Sciatic nerve (tissue), 2 donors: ENCODE measurements around the gene SCNN1G. TPM values are rescaled to one million over a fixed set of nuclear protein-coding genes. Genes with fewer than 3 reads are reported as not detected.
"Not testable (repeated sequence)": the region's sequence is repeated elsewhere in the genome, so short reads cannot be mapped to it uniquely, and the experiment has no call there.

Source experiments
- ATAC-seq: fragments of 200-7000 bp; cut with Tn5 transposase; one replicate; pipeline ENCODE4 v1.9.1; 2020; ENCODE audit warnings: mild to moderate bottlenecking, moderate library complexity
- DNase-seq: peaks from one replicate; pipeline ENCODE4 v3.0.0-alpha.2; 2020; ENCODE audit warnings: low spot score
- intact Hi-C: fragments of 100-400 bp; cut with DNase I; formaldehyde crosslinking; loops from one replicate; pipeline ENCODE4 v1.14.2; 2022
- total RNA-seq: library from RNA; stranded (reverse); fragmentation: NEBNext Ultra II Directional; extraction: Animal tissue kit (Norgen Biotek cat#: 25700); gene quantifications from one replicate; pipeline ENCODE4 v1.2.1, GENCODE V29; 2021
- donor health status: DM: no; HTN: no; CAD: no.
- donor health status: DM: no; HTN: no; CAD: no.

SCNN1G gene, protein sequence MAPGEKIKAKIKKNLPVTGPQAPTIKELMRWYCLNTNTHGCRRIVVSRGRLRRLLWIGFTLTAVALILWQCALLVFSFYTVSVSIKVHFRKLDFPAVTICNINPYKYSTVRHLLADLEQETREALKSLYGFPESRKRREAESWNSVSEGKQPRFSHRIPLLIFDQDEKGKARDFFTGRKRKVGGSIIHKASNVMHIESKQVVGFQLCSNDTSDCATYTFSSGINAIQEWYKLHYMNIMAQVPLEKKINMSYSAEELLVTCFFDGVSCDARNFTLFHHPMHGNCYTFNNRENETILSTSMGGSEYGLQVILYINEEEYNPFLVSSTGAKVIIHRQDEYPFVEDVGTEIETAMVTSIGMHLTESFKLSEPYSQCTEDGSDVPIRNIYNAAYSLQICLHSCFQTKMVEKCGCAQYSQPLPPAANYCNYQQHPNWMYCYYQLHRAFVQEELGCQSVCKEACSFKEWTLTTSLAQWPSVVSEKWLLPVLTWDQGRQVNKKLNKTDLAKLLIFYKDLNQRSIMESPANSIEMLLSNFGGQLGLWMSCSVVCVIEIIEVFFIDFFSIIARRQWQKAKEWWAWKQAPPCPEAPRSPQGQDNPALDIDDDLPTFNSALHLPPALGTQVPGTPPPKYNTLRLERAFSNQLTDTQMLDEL
- not detected for total RNA-seq

DNA sequence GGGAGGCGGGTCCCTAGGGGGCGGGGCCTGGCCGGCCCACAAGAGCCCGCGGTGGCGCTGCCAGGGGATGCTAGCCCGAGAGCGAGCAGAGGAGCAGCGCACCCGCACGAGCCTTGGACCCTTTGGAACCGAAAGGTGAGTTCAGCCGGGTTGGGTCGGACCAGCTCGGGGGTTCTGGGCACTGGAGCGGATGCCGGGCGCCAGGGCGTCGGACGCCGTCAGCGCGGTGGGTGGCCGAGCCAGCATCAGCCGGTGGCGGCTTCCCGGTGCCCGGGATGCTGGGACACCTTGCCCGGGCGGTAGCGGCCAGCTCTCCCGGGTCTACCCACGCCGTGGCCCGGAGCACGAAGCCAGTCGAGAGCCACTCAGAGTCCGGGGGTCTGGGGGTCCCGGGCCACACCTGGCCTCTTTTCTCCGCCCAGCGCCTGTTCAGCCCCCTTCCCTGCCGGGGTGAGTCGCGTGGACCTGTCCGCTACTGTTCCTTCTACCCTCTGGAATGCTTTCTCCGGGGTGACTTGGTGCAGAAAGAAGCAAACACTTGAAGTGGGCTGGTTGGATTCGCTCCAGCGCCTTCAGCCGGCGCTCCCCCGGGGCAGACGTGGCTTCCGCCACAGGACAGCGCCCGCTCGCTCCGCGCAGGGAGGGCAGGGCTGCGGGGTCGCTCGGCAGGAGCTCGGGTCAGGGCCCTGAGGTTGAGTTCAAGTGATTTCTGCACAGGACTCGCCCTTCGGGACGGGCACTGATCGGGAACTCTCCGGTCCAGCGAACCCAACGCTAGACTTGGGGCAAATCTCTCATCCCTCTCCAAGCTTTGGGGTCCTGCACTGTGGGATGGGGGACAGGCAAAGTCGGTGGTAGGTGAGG lies at the start of gene SCNN1G:
Gene SCNN1G, plus strand, starts transcription at position 67 of the 864 bp plus-strand sequence. CDS start 3,527 bp downstream, outside the sequence.
- intact Hi-C loops, result no loop called here
- ATAC-seq (no peak), DNase-seq (no peak)

DNA sequence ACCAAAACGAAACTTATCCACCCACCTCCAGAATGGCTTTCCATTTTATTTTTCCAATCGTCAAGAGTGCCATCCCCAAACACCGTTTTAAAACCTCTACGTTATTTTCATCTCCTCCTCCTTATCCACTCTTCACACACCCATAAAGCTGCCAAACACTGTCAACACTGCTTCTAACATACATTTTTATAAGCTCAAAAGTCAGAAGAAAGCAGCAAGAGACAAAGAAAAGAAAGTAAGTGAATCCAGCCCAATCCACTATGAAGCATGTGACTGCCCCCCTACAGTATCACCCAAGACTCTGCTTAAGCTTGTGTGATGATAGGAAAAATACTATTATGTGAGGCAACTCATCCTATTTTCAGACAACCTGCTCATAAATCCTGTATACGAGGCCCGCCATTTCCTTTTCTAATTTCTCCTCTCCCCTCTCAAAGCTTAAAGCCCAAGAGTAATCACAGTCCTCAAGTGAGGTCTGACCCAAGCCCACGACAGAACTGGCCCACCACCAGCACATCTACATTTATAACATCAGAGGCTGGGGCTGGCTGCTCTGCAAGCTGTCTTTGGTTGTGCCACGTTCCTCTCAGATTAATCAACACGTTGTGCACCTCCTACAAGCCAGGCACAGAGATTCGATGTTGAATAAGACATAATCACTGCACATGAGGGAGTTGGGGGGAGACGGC lies 49.6 kb upstream of the SCNN1G start:
- no peak for DNase-seq

DNA sequence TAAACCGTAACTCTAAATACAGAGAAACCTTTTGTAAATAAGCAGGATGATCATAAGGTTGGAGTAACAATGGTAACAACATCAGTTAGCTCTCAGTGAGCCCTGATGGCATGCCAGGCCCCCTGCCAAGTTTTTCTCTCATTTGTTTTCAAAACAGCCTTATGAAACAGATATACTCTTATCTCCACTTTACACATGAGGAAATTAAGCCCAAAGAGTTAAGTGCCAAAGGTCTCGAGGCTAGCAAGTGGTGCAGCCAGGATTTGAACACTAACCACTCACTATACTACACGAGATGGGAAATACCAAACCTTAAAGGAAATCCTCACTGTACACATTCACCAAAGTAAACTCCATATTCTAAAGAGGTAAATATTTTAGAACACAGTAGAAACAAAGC lies 48.3 kb upstream of the SCNN1G start:
- no peak for ATAC-seq

More for the DNA sequence above, 49.6 kb upstream of the SCNN1G start:
- intact Hi-C loops, result no loop called here
- peak; percentile 63 for ATAC-seq

DNA sequence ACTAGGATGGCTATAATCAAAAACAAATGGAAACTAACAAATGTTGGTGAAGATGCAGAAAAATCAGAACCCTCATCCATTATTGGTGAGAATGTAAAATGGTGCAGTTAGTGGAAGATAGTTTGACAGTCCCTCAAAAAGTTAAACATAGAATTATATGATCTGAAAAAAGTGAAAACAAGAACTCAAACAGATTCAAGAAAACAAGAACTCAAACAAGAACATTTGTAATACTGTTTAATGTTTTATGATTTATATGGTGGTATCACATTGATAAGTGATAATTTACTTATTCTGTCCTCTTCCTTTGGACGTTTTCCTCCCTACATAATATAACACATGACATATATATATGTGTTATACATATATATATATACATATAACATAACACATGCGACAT lies 45.3 kb upstream of the SCNN1G start:
- DNase-seq (no peak), ATAC-seq (no peak)
- intact Hi-C loops, result no loop called here

More for the DNA sequence above, 48.3 kb upstream of the SCNN1G start:
- DNase-seq, result no peak
- intact Hi-C loops, result no loop called here

DNA sequence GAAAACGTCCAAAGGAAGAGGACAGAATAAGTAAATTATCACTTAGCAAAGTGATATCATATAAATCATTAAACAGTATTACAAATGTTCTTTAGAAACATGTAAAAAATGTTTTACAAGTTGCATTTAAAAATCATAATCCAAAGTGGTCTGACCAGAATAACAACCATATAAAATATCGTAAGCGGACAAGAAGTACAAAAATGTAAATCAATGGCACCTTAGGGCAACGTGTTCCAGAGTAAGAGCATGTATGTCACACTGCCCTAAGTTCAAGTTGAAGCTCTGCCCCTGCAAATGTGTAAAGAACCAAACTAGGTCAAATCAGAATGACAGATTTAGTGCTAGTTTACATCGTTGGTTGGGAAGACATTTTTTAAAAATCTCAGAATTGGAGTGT lies 44.7 kb upstream of the SCNN1G start:
- no peak for ATAC-seq
- no peak for DNase-seq
- intact Hi-C loops, result no loop called here

DNA sequence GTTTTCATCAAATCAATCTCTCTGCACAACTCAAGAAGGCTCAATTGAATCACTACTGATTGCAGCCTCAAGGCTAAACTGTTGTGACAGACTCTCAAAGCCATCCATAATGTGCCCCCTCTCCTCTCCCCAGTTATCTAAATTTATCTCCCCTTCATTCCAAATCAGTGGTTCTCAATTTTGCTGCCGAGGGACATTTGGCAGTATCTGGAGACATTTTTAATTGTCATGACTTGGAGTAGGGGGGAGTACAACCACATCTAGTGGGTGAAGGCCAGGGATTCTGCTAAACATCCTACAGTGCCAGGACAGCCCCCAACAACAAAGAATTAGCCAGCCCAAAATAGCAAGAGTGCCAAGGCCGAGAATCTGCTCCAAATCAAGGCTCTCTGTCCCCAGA lies 42.4 kb upstream of the SCNN1G start:
- intact Hi-C loops, result no loop called here
- DNase-seq (no peak), ATAC-seq (no peak)

DNA sequence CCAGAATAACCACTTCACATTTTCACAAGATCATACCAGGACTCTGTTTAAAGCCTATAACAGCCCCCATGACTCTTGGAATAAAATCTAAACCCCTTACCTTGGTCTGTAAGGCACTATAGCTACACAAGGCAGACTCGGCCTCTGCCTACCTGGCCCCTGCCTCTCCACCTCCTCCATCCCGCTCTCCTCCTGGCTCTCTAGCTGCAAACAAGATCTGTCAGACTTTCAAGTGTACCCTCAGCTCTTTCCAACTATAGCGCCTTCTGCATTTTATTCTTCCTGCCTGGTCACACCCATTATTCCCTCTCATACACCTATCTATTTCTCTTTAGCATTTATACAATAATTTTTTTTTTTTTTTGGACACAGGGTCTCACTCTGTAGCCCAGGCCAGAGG lies 41.5 kb upstream of the SCNN1G start:
- ATAC-seq (no peak), DNase-seq (no peak)
- intact Hi-C loops, result no loop called here

DNA sequence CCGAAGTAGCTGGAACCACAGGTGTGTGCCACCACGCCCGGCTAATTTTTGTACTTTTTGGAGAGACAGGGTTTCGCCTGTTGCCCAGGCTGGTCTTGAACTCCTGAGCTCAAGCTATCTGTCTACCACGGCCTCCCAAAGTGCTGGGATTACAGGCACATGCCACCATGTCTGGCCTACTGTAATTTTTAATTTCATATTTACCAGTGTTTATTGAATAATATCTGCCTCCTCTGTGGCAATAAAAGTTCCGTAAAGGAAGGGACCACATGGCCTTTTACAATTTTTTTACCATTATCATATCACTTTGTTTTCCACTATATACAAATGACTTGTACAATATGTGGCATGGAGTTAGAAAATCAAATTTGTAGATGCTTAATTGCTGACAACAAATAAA lies 41.0 kb upstream of the SCNN1G start:
- intact Hi-C loops, result no loop called here
- no peak for ATAC-seq

DNA sequence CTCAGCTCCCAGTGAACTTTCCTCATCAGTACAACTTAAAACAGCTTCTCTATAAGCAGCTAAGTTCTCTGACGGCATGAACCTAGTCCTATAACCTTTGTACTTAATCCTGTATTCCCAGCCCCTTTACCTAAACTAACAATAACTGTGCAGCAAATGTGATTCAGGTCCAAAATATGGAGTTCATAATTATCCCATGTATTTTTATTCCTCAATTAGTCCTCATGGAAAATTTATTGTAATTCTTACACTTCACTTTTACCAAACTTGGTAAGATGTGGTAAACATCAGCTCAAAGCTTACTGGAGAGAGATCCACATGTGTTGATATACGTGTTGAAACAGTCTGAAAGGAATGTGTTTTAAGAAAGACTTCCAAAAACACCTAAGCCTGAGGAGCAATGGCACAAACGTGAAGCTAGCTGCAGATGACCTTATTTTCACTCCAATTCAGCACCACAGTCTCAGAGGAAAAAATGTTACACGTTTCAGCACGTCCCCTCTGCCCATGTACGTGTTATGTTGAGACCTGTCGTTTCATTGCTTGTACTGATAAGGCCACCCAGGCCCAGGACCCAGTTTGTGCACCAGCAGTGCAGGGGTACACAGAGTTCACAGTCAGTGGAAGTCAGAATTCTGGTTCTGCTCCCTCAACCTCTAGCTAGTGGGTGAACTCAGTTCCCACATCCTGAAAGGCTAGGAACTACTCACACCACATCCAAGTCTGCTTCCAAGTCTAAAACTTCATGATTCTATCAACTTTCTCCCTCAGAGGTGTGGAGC lies 40.4 kb upstream of the SCNN1G start:
- intact Hi-C loops, result no loop called here
- DNase-seq, result no peak
- ATAC-seq, result no peak

More for the DNA sequence above, 41.0 kb upstream of the SCNN1G start:
- no peak for DNase-seq

DNA sequence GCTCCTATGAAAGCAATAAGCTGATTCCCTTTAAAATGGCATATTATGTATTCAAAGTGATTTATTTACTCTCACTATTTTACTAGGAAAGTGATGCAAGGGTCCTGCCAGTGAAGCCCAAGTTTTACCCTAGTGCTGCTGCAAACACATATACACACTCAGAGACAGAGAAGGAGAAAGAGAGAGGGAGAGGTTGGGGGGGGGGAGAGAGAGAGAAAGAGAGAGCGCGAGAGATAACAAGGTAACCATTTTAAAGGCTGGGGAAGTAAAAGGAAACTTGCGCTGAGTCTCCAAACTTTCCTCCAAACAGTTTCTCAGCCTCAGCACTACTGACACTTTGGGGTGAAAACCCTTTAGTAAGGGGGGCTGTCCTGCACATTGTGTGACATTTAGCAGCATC lies 39.2 kb upstream of the SCNN1G start:
- DNase-seq (no peak), ATAC-seq (no peak)
- intact Hi-C loops, result no loop called here

DNA sequence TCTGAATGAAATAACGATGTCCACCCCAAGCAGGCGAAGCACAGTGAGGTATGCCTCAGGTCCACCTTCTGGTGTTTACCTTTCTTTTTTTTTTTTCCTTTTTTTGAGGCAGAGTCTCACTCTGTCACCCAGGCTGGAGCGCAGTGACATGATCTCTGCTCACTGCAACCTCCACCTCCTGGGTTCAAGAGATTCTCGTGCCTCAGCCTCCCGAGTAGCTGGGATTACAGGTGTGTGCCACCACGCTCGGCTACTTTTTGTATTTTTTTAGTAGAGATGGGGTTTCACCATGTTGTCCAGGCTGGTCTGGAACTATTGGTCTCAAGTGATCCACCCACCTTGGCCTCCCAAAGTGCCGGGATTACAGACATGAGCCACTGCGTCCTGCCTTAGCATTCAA lies 38.2 kb upstream of the SCNN1G start:
- DNase-seq, ATAC-seq, intact Hi-C loops: not testable (repeated sequence)

DNA sequence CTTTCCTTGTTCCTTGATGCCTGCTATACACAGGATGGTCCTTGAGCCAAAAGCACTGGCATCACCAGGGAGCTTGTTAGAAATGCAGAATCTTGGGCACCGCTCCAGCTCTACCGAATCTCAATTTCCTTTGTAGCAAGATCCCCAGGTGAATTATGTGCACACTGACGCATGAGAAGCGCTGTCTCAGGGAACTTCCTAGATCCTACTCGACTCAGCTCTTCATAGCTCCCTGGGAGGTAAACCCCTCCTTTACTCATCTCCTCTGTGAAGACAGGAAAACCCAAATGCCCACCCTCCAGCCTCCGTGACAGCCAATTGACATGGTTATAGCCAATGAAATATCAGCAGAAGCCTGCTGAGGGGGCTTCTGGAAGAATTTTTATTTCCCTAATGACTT lies 37.4 kb upstream of the SCNN1G start:
- ATAC-seq (no peak), DNase-seq (no peak)
- intact Hi-C loops, result no loop called here

DNA sequence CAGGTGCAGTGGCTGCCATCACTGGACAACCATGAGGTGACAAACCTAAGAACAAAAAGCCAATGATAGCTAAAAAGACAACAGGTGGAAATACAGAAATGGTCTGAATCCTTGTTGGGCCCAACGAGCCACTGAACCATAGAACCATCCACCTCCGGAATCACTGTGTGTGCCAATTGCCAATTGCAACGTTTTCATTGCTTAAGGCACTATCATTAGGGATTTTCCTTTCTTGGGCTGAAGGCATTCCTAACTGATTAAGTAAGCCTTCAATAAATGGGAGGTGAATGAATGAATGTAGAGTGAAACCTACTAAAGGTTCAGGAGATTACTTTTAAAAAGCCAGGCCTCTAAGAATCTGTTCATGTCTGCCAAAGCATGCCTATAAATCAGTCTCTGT lies 36.9 kb upstream of the SCNN1G start:
- DNase-seq (no peak), ATAC-seq (no peak)
- intact Hi-C loops, result no loop called here

DNA sequence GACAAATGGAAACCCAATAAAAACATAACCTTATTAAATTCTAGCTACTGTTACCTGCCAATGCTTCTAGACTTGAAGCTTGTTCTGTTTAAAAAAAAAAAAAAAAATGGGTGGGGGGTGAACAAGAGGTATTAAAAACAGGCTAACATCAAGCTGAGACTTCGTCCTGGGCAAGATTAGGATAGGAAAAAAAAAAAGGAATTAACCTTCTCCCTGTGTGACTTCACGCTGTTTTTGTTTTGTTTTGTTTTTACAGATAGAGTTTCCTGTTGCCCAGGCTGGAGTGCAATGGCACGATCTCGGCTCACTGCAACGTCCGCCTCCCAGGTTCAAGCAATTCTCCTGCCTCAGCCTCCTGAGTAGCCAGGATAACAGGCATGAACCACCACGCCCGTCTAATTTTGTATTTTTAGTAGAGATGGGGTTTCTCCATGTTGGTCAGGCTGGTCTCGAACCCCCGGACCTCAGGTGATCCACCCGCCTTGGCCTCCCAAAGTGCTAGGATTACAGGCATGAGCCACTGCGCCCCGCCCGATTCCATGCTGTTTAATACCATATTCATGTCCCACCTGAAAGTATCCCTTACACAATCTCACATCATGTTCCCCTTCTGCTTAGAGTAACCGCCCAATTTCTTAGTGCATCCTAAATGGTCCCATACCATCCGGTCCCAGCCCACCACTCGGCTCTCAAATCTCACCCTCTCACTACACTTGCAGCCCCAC lies 35.5 kb upstream of the SCNN1G start:
- ATAC-seq (no peak), DNase-seq (no peak)
- intact Hi-C loops, result no loop called here

DNA sequence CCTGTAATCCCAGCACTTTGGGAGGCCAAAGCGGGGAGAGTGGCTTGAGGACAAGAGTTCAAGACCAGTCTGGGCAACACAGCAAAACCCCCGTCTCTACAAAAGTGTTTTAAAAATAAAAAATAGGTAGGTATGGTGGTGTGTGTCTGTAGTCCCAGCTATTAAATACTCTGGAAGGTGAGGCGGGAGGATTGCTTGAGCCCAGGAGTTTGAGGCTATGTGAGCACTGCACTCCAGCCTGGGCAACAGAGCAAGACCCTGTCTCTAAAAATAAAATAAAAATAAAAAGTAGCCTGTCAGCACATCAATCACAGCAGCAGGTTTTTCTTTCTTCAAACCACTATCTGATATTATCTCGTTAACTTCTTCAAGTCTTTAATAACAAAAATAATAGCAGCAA lies 34.9 kb upstream of the SCNN1G start:
- DNase-seq (no peak), ATAC-seq (no peak)
- intact Hi-C loops, result no loop called here

DNA sequence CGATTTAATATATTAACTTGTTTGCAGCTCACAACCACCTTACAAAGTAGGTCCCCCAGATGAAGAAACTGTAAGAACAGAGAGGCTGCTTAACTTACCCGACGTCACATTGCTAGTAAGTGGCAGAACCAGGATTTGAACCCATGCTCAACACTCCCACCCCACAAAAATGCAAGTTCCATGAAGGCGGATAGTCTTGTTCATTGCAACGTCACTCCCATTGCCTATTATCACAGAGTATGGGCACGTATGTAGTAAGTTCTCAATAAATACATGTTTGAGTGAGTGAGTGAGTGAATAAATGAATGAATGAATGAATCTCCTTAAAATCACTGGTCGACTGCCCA lies 34.4 kb upstream of the SCNN1G start:
- intact Hi-C loops, result no loop called here

DNA sequence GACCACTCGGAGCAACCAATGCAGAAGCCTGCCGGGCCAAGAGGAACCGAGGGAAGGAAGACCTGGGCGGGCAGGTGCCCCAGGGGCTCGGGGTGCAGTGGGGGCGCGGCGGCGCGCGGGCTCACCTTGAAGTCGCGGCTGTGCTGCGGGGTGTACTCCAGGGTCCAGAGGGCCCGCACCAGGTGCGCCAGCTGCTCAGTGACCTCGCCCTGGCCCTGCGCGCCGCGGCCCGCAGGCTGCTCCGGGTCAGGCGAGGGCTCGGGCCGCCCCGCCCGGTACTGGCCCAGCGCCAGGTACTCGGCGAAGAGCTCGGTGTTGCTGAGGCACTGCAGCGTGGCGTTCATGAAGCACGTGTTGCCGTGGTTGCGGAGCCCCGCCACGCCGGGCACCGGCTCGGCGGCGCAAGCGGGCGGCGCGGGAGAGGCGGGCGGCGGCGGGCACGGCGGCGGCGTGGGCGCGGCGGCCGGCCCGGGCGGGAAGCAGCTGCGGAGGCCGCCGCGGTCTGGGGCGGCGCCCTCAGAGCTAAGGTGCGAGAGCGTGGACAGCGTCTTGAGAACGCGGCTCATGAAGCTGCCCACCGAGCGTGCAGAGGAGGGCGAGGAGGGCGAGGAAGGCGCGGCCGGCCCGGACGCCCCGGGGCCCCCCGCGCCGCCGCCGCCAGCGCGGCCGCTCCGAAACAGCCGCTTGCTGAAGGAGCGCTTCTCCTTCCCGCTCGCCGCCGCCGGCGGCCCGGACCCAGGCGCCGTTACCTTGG lies 33.9 kb upstream of the SCNN1G start:
- ATAC-seq (peak; percentile 54), DNase-seq (peak; percentile 78)
- intact Hi-C loops, result no loop called here

More for the DNA sequence above, 34.4 kb upstream of the SCNN1G start:
- no peak for ATAC-seq
- DNase-seq, result no peak
